Activated CD4-positive, alpha-beta T cell treated with anti-CD3 and anti-CD28 coated beads for 36 hours (primary cell): ENCODE measurements around the gene IDI2. TPM values are rescaled to one million over a fixed set of nuclear protein-coding genes. Genes with fewer than 3 reads are reported as not detected.
A peak's percentile ranks its signal among the peaks of the same experiment; 100 is the strongest.

Experiments used
- ATAC-seq: fragments of 200-7000 bp; cut with Tn5 transposase; one replicate; pipeline ENCODE4 v1.10.0; 2021; ENCODE audit warnings: mild to moderate bottlenecking, moderate library complexity
- CTCF ChIA-PET: fragments of 350-600 bp; sonication (Branson Sonifier 250); formaldehyde crosslinking; loops from one replicate; lab custom pipeline; 2021; ENCODE audit warnings: antibody characterized with exemption; lab: Charles Lee
- POLR2A ChIA-PET: fragments of 350-600 bp; sonication (Branson Sonifier 250); formaldehyde crosslinking; loops from one replicate; lab custom pipeline; 2021; ENCODE audit warnings: antibody characterized with exemption, inconsistent platforms; lab: Charles Lee
- DNase-seq: peaks from one replicate; pipeline ENCODE4 v3.0.0-alpha.2; 2020
- H3K27ac Mint-ChIP-seq: one replicate; pipeline ENCODE4 v1.8.0; 2021; ENCODE audit warnings: mixed read lengths
- H3K27me3 Mint-ChIP-seq: one replicate; pipeline ENCODE4 v1.8.0; 2021; ENCODE audit warnings: mixed read lengths
- H3K36me3 Mint-ChIP-seq: one replicate; pipeline ENCODE4 v1.8.0; 2021; ENCODE audit warnings: low read depth, mixed read lengths
- H3K4me1 Mint-ChIP-seq: one replicate; pipeline ENCODE4 v1.8.0; 2021; ENCODE audit warnings: mixed read lengths
- H3K4me3 Mint-ChIP-seq: one replicate; pipeline ENCODE4 v1.8.0; 2021; ENCODE audit warnings: mild to moderate bottlenecking, moderate library complexity, mixed read lengths
- H3K9me3 Mint-ChIP-seq: one replicate; pipeline ENCODE4 v1.8.0; 2021; ENCODE audit warnings: low read depth, mixed read lengths
- intact Hi-C, 2 experiments: fragments of 100-400 bp; cut with DNase I in 1 of 2; cut with micrococcal nuclease in 1 of 2; formaldehyde crosslinking; loops; one replicate each; pipeline versions ENCODE4 v1.14.2 to v1.15.1; 2022 to 2024; cut with DNase I, micrococcal nuclease
- total RNA-seq, 2 experiments: library from RNA; stranded (reverse); gene quantifications; one replicate each; pipeline ENCODE4 v1.2.3, GENCODE V29; 2021

IDI2 gene
- total RNA-seq, 2 experiments from 2014 or later, result not detected

- ChIA-PET POLR2A (no interaction called here), CTCF (interaction anchor here (1.0 kb wide), 2 partner anchors 11 kb away, joined by 4 read pairs; no protein-coding TSS in a partner anchor)
- Mint-ChIP-seq H3K27me3 (no peaks in the 10 kb centered on the region), H3K4me3 (no peak overlapping the region), H3K4me1 (peaks cover 28% of the 10 kb centered on the region), H3K9me3 (no peaks in the 10 kb centered on the region), H3K36me3 (peaks cover 73% of the 10 kb centered on the region), H3K27ac (no peak overlapping the region)
- ATAC-seq (no peak), DNase-seq (no peak)
- intact Hi-C loops, result no loop called here
These were observed 33.2 kb downstream of the IDI2 start for GRCh38 chr10:992467-992866.

GRCh38 chr10:990808-991207 lies 34.9 kb downstream of the IDI2 start:
- DNase-seq (no peak), ATAC-seq (no peak)
- H3K27me3 Mint-ChIP-seq, result no peaks in the 10 kb centered on the region
- H3K4me1 Mint-ChIP-seq, result peaks cover 40% of the 10 kb centered on the region
- peak overlapping the region; percentile 93 for H3K4me3 Mint-ChIP-seq
- H3K9me3 Mint-ChIP-seq, result no peaks in the 10 kb centered on the region
- intact Hi-C loops, result no loop called here
- peaks cover 61% of the 10 kb centered on the region for H3K36me3 Mint-ChIP-seq
- CTCF ChIA-PET, result no interaction called here
- H3K27ac Mint-ChIP-seq, result peak overlapping the region; percentile 76
- POLR2A ChIA-PET, result no interaction called here

- peak overlapping the region; percentile 96 for H3K27ac Mint-ChIP-seq
- H3K9me3 Mint-ChIP-seq, result no peaks in the 10 kb centered on the region
- H3K4me1 Mint-ChIP-seq, result peaks cover 40% of the 10 kb centered on the region
- H3K27me3 Mint-ChIP-seq, result no peaks in the 10 kb centered on the region
- peaks cover 42% of the 10 kb centered on the region for H3K36me3 Mint-ChIP-seq
- ATAC-seq (peak; percentile 5), DNase-seq (peak; percentile 32)
- ChIA-PET CTCF (interaction anchor here (0.6 to 1.0 kb wide), 3 partner anchors 39 to 78 kb away, joined by 3 to 4 read pairs (median 3); no protein-coding TSS in a partner anchor), POLR2A (interaction anchor here (1.1 to 1.9 kb wide), 2 partner anchors 57 to 60 kb away, joined by 5 to 8 read pairs; partner anchors contain the start of genes IDI1 and LARP4B)
- peak overlapping the region; percentile 93 for H3K4me3 Mint-ChIP-seq
- intact Hi-C loops, result loop anchor here (1.0 to 2.0 kb wide), 4 partner anchors 58 to 68 kb away; partner anchors contain the start of genes IDI1 (in 2 of the 2), LARP4B (in 2 of the 2) and WDR37 (in 2 of the 2)
These were observed 36.8 kb downstream of the IDI2 start for GRCh38 chr10:988667-989545.

- ChIA-PET POLR2A (interaction anchor here (1.1 to 1.9 kb wide), 2 partner anchors 56 to 61 kb away, joined by 5 to 8 read pairs; partner anchors contain the start of genes IDI1 and LARP4B), CTCF (interaction anchor here (0.6 to 1.4 kb wide), 6 partner anchors 40 to 122 kb away, joined by 3 to 4 read pairs (median 4); no protein-coding TSS in a partner anchor)
- Mint-ChIP-seq H3K4me1 (peaks cover 40% of the 10 kb centered on the region), H3K4me3 (peak within 1 kb of the TSS; percentile 93), H3K27ac (peak within 1 kb of the TSS; percentile 96), H3K27me3 (no peaks in the 10 kb centered on the region), H3K9me3 (no peaks in the 10 kb centered on the region), H3K36me3 (peaks cover 36% of the 10 kb centered on the region)
- peak; percentile 98 for DNase-seq
- intact Hi-C loops, result loop anchor here (1.0 to 2.0 kb wide), 4 partner anchors 57 to 69 kb away; partner anchors contain the start of genes IDI1 (in 2 of the 2), LARP4B (in 2 of the 2) and WDR37 (in 2 of the 2)
- peak; percentile 98 for ATAC-seq
These were observed 37.6 kb downstream of the IDI2 start, which contains the start of gene GTPBP4 for GRCh38 chr10:987870-988666. Gene GTPBP4, plus strand, starts transcription at chr10:988434. Its CDS starts 46 bp downstream, at chr10:988480.

- peaks cover 34% of the 10 kb centered on the region for H3K36me3 Mint-ChIP-seq
- peak overlapping the region; percentile 96 for H3K27ac Mint-ChIP-seq
- H3K4me3 Mint-ChIP-seq, result peak overlapping the region; percentile 93
- CTCF ChIA-PET, result interaction anchor here (0.7 to 1.4 kb wide), 5 partner anchors 30 to 122 kb away, joined by 3 to 4 read pairs (median 3); no protein-coding TSS in a partner anchor
- intact Hi-C loops, result no loop called here
- H3K27me3 Mint-ChIP-seq, result no peaks in the 10 kb centered on the region
- POLR2A ChIA-PET, result interaction anchor here (1.1 to 1.9 kb wide), 2 partner anchors 56 to 61 kb away, joined by 5 to 8 read pairs; partner anchors contain the start of genes IDI1 and LARP4B
- H3K9me3 Mint-ChIP-seq, result no peaks in the 10 kb centered on the region
- DNase-seq, result no peak
- peaks cover 40% of the 10 kb centered on the region for H3K4me1 Mint-ChIP-seq
- ATAC-seq, result peak; percentile 1
These were observed 38.1 kb downstream of the IDI2 start for GRCh38 chr10:987620-987869.

- H3K27ac Mint-ChIP-seq, result peak overlapping the region; percentile 96
- H3K9me3 Mint-ChIP-seq, result no peaks in the 10 kb centered on the region
- no peak for DNase-seq
- ATAC-seq, result no peak
- peaks cover 31% of the 10 kb centered on the region for H3K36me3 Mint-ChIP-seq
- ChIA-PET POLR2A (interaction anchor here (1.2 to 1.9 kb wide), 3 partner anchors 54 to 62 kb away, joined by 3 to 8 read pairs (median 4); partner anchors contain the start of genes IDI1 and LARP4B), CTCF (interaction anchor here (0.6 to 1.6 kb wide), 7 partner anchors 13 to 123 kb away, joined by 3 to 4 read pairs (median 3); no protein-coding TSS in a partner anchor)
- H3K27me3 Mint-ChIP-seq, result no peaks in the 10 kb centered on the region
- intact Hi-C loops, result no loop called here
- H3K4me3 Mint-ChIP-seq, result peak overlapping the region; percentile 93
- peaks cover 37% of the 10 kb centered on the region for H3K4me1 Mint-ChIP-seq
These were observed 38.6 kb downstream of the IDI2 start for GRCh38 chr10:986881-987619.

GRCh38 chr10:986137-986825 lies 39.4 kb downstream of the IDI2 start:
- H3K4me3 Mint-ChIP-seq, result peak overlapping the region; percentile 93
- CTCF ChIA-PET, result interaction anchor here (0.6 to 1.6 kb wide), 2 partner anchors 13 to 101 kb away, joined by 3 to 4 read pairs; no protein-coding TSS in a partner anchor
- intact Hi-C loops, result no loop called here

GRCh38 chr10:985361-985760 lies 40.3 kb downstream of the IDI2 start:
- Mint-ChIP-seq H3K4me1 (peaks cover 27% of the 10 kb centered on the region), H3K36me3 (peaks cover 28% of the 10 kb centered on the region), H3K27me3 (no peaks in the 10 kb centered on the region), H3K9me3 (peaks cover 8% of the 10 kb centered on the region), H3K27ac (no peak overlapping the region), H3K4me3 (no peak overlapping the region)
- no peak for ATAC-seq
- intact Hi-C loops, result no loop called here
- ChIA-PET CTCF (interaction anchor here (0.9 to 1.6 kb wide), 2 partner anchors 14 to 32 kb away, joined by 3 to 4 read pairs; no protein-coding TSS in a partner anchor), POLR2A (no interaction called here)
- DNase-seq, result no peak

More at GRCh38 chr10:986137-986825, 39.4 kb downstream of the IDI2 start:
- H3K27me3 Mint-ChIP-seq, result no peaks in the 10 kb centered on the region
- DNase-seq (no peak), ATAC-seq (no peak)
- POLR2A ChIA-PET, result interaction anchor here (1.2 to 1.4 kb wide), 2 partner anchors 53 to 55 kb away, joined by 3 to 4 read pairs; partner anchors contain the start of gene LARP4B
- H3K9me3 Mint-ChIP-seq, result peaks cover under 1% of the 10 kb centered on the region
- H3K4me1 Mint-ChIP-seq, result peaks cover 36% of the 10 kb centered on the region
- H3K27ac Mint-ChIP-seq, result no peak overlapping the region
- peaks cover 30% of the 10 kb centered on the region for H3K36me3 Mint-ChIP-seq

GRCh38 chr10:983971-984655 lies 41.5 kb downstream of the IDI2 start:
- H3K27me3 Mint-ChIP-seq, result no peaks in the 10 kb centered on the region
- peaks cover 13% of the 10 kb centered on the region for H3K9me3 Mint-ChIP-seq
- no peak overlapping the region for H3K4me3 Mint-ChIP-seq
- peaks cover 14% of the 10 kb centered on the region for H3K4me1 Mint-ChIP-seq
- DNase-seq (no peak), ATAC-seq (no peak)
- CTCF ChIA-PET, result no interaction called here
- peaks cover 23% of the 10 kb centered on the region for H3K36me3 Mint-ChIP-seq
- POLR2A ChIA-PET, result interaction anchor here (0.6 kb wide), 1 partner anchor 59 kb away, joined by 3 read pairs; no protein-coding TSS in a partner anchor
- intact Hi-C loops, result no loop called here
- H3K27ac Mint-ChIP-seq, result no peak overlapping the region
